NB4 (cell line): Measurements from ENCODE around the gene SH3RF2.

Experiments used
- POLR2A ChIP-seq: IDR thresholded peaks from 2 replicates; pipeline ENCODE4 v1.6.1; 2011; ENCODE audit warnings: mild to moderate bottlenecking; ENCODE audit not compliant: insufficient read length; ENCODE audit errors: extremely low read depth
- TF ChIP-seq, protein P1 (sequence below): IDR thresholded peaks from one replicate; pipeline ENCODE4 v1.5.1; 2012; ENCODE audit warnings: low read depth, low read length

DNA sequence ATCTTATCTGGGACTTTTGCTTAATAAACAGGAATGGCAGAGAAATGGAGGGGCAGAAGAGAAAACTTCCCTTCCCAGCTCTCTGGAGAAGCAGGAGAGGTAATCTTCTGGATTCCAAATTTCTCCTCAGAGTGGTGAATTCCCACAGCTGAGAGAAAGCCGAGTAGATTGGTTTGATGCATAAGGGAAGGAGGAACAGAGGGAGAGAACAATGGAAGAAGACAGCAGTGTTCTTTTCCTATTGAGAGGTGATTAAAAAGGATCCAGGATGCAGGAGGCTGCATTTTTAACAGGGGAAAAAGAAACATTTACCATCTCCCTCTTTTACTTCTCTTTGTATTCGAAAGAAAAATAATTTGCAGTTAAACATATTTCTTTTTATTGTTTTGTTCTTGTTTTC lies 13.1 kb downstream of the SH3RF2 start:
- TF ChIP-seq, protein P1, sequence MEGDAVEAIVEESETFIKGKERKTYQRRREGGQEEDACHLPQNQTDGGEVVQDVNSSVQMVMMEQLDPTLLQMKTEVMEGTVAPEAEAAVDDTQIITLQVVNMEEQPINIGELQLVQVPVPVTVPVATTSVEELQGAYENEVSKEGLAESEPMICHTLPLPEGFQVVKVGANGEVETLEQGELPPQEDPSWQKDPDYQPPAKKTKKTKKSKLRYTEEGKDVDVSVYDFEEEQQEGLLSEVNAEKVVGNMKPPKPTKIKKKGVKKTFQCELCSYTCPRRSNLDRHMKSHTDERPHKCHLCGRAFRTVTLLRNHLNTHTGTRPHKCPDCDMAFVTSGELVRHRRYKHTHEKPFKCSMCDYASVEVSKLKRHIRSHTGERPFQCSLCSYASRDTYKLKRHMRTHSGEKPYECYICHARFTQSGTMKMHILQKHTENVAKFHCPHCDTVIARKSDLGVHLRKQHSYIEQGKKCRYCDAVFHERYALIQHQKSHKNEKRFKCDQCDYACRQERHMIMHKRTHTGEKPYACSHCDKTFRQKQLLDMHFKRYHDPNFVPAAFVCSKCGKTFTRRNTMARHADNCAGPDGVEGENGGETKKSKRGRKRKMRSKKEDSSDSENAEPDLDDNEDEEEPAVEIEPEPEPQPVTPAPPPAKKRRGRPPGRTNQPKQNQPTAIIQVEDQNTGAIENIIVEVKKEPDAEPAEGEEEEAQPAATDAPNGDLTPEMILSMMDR: no peak
- TF ChIP-seq POLR2A: no peak
